Measurements from ENCODE around the gene EML4.
"Not testable (repeated sequence)": the region's sequence is repeated elsewhere in the genome, so short reads cannot be mapped to it uniquely, and the experiment has no call there.

The EML4 gene

DNA sequence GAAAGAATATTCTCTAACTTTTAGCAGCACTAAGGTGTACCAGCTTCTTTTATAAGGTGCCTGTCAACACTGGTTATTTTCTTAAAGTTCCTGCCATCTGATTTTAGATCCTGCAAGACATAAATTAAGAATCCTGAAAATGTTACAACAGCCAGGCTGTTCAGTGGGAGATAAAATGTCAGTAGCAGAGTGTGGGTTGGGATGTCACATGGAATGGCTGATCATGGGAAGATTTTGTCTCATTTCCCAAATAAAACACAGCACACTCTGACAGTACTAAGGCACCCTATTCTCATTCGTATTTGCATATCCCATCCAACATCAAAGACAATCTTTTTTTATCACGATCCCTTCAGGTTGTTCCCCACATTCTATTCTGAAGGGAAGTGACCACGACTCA, 194.3 kb downstream of the EML4 start:
- DNase-seq, result no peak

GRCh38 chr2:42364658-42365057, 195.5 kb downstream of the EML4 start:
- DNase-seq, result no peak

- DNase-seq, result no peak
Observed at GRCh38 chr2:42366411-42366810, 197.3 kb downstream of the EML4 start.

DNA sequence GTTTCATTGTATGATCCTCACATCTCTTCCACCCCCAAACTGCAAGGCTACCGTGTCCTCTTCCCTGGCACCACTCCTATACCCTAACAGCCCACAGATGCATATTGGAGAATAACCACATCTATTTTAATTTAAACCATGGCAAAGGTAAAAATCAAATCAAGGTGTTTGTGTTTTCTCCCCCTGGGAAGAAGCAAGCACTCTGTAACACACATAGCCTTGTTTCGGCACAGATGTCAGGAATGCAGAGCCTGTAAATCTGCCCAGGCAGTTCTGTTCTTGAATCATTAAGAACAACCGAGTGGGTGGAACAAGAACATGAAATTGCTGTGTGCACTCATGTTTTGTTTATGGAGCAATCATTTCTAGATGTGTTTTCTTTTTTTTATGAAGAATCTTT, 198.7 kb downstream of the EML4 start:
- no peak for DNase-seq

DNA sequence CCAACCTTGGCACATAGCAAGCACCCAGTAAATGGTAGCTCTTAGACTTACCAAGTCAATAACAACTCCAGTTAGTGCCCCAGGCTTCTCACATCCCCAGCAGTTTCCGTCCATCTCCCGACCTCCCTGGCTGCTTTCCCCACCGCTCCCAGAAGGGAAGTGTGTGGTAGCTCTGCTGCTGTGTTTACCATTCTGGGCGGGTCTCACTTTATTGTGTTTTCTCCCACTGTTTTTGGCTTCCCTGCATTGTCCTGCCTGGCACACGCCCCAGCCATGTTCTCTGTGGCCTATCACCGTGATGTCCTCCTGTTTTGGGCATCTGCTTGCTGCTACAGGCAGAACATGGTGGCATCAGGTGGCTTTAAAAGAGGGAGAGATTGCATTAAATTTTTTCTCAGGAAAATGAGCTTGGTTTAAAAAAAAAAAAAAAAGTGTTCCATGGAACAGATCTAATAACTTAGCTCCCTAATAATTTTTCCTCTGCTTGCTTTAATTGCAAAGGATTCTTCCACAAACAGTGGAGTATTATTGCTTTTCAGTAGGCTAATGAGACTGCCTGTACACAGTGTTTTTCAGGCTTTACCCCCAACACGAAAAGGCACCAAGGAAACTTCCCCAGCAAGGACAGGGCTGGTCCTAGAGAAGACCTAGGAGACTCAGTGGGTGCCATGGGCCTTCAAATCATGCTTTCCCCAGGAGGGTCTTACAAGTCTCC, 199.8 kb downstream of the EML4 start:
- no peak for DNase-seq

DNA sequence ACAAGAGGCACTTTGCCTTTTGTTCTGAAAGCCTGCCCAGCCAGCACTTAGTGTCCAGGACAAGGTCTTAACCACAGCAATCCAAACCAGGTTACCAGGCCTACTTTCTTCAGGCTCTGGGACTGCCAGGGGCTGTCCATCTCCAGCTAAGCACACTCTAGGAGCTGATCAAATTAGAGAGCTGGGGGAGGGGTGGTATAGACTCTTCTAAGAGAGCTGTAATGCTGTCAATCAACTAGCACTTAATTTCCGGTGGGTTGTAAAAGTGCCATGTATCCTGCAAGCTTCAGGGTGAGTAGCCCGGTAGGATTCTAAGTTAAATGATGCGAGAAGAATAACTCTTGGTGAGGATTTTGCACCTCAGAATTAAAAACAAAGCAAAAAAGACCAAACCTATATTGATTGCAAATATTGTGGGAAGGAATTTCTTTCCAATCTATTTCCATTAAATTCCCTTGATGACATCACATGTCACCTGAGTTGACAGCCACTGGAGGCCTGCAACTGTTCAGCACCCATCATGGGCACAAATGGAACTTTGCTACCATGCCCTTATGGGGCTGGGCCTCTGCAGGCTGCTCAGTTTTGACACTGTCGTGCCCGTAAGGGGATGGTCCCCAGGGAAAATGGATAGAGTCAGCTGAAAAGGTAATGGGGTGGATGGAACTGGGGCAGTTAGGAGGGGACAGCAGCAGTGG, 200.5 kb downstream of the EML4 start:
- DNase-seq, result no peak

GRCh38 chr2:42371611-42372473, 202.7 kb downstream of the EML4 start:
- no peak for DNase-seq

DNA sequence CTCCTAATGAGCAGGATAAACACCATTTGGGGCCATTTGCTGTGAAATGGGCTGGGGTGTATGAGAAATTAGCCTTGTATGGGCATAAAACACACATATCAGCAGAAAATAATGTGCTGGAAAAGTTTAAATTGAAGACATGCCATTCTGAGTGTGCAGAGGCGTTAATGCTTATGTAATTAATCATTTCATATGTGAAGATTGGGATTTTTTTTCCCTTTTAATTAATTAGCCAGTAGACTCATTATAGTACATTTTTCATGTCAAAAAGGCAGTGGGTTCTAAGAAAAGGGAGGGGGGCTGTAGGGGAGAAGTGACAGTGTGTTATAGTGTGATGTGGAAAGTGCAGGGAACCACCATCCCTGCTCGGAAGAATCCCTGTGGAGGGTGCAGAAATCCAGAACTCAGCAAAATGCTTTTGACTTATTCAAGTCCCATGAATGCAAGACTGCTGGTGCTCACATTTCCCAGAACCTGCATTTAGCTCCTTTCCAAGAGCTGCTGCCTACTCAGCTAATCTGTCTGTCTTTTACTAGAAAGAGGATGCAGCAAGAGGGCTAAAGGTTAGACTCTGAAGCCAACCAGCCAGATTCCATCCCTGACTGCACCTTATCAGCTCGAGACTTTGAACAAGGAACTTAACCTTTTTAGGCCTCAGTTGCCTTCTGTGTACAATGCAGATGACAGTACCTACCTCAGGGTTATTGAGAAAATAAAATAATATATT, 203.5 kb downstream of the EML4 start:
- no peak for DNase-seq

GRCh38 chr2:42376758-42377157, 207.6 kb downstream of the EML4 start:
- no peak for DNase-seq

- DNase-seq, result no peak
Observed at GRCh38 chr2:42378415-42378814, 209.3 kb downstream of the EML4 start.

DNA sequence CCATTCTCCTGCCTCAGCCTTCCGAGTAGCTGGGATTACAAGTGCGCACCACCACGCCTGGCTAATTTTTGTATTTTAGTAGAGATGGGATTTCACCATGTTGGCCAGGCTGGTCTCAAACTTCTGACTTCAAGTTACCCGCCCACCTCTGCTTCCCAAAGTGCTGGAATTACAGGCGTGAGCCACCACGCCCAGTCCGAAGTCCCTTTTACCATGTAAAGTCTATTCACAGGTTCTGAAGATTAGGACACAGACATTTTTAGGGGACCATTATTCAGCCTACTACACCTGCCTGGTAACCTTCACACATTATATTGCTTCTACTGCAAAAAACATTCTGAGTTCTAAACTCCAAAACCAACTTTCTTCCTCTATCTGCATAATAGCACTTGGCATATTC, 210.9 kb downstream of the EML4 start:
- not testable (repeated sequence) for DNase-seq

- DNase-seq, result no peak
Observed at GRCh38 chr2:42382144-42382543, 213.0 kb downstream of the EML4 start.
